ENCODE measurements around the gene B4GAT1. TPM values are rescaled to one million over a fixed set of nuclear protein-coding genes. Genes with fewer than 3 reads are reported as not detected.

Gene B4GAT1
- total and polyA plus RNA-seq, 2 of the 13 experiments (the other 11 are each of a cell fraction or from before 2014, with no cell fraction given): 40.4 to 109 TPM

DNA sequence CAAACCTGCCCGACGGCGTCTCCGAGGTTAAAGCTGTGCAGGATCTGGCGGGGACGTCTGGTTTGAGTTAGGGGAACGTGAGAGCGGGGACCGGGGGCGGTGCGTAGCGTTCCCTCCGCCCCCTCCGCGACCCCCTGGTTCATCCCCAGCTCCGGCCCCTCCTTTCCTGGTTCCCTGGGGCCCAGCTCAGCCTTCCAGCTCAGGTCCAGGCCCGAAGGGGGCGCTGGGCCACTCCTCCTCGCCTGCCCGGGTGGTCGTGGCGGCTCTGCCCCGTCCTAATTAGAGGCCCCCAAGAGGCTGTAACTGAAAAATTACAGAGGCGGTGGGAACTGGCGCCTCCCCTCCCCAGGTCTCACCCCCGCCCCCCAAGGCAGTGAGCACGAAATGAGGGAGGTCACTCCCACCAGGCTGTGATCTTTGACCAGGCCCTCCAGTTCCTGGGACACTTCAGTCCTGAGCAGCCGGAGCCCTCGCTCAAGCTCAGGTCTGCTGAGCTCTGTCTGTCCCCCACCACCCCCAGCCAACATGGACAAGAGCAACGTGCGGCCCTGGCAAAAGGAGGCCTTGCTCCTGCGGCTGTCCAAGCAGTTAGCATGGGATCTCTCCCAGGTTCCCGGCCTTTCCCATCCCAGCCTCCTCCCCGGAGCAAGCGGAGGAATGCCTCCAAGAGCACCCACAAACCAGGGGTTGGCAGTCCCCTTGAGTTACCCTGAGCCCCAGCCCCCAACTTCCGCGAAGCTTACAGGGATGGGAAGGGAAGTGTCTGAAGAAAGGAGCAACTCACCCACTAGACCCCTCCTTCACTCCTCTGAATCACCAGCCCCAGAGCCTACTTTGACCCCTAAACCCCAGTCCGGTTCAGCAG lies 33.9 kb downstream of the B4GAT1 start (continued):
- TF ChIP-seq, protein P1, sequence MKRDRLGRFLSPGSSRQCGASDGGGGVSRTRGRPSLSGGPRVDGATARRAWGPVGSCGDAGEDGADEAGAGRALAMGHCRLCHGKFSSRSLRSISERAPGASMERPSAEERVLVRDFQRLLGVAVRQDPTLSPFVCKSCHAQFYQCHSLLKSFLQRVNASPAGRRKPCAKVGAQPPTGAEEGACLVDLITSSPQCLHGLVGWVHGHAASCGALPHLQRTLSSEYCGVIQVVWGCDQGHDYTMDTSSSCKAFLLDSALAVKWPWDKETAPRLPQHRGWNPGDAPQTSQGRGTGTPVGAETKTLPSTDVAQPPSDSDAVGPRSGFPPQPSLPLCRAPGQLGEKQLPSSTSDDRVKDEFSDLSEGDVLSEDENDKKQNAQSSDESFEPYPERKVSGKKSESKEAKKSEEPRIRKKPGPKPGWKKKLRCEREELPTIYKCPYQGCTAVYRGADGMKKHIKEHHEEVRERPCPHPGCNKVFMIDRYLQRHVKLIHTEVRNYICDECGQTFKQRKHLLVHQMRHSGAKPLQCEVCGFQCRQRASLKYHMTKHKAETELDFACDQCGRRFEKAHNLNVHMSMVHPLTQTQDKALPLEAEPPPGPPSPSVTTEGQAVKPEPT (CRISPR knock-in tag; IDR thresholded peaks at IDR 0.05; ENCODE audit: low read depth): no peak
- TF ChIP-seq JDP2 (CRISPR knock-in tag; IDR thresholded peaks at IDR 0.05; ENCODE audit: borderline replicate concordance) (no peak), NRL (CRISPR knock-in tag; IDR thresholded peaks at IDR 0.05; ENCODE audit: borderline replicate concordance) (peak; percentile 30; the same call in 1 of the 2 replicates), GATA4 (IDR thresholded peaks at IDR 0.05; ENCODE audit: borderline replicate concordance, low read depth) (no peak), MTA3 (CRISPR knock-in tag; IDR thresholded peaks at IDR 0.05) (no peak), MAFK (conservative IDR thresholded peaks at IDR 0.05 in 1 of 2, IDR thresholded peaks at IDR 0.05 in 1 of 2; ENCODE audit: low read length in 2 of 2) (no peak), PPARG (CRISPR knock-in tag; conservative IDR thresholded peaks at IDR 0.05) (0 out of 2 replicates have a peak, but pooled peaks have one; percentile 9), IKZF4 (CRISPR knock-in tag; IDR thresholded peaks at IDR 0.05; ENCODE audit: borderline replicate concordance, low read depth, not compliant biosample characterization) (no peak), RBM39 (IDR thresholded peaks at IDR 0.05; ENCODE audit: low read depth, low read length, poor library complexity, severe bottlenecking) (no peak), AGO2 (optimal IDR thresholded peaks at IDR 0.05; ENCODE audit: low read depth, low read length) (peak; percentile 76), ZFP36 (IDR thresholded peaks at IDR 0.05; ENCODE audit: borderline replicate concordance, low read depth, low read length, partially characterized antibody) (no peak), KDM3A (CRISPR knock-in tag; IDR thresholded peaks at IDR 0.05; ENCODE audit: low read depth) (peak; percentile 50; the same call in 1 of the 2 replicates), ZNF224 (CRISPR knock-in tag; IDR thresholded peaks at IDR 0.05) (no peak), ZBTB1 (CRISPR knock-in tag; IDR thresholded peaks at IDR 0.05; ENCODE audit: borderline replicate concordance) (no peak), PHF20 (CRISPR knock-in tag; IDR thresholded peaks at IDR 0.05) (peak; percentile 20; the same call in 1 of the 2 replicates), ZKSCAN8 (CRISPR knock-in tag; IDR thresholded peaks at IDR 0.05; ENCODE audit: borderline replicate concordance) (no peak), ZNF713 (CRISPR knock-in tag; IDR thresholded peaks at IDR 0.05) (no peak)
- TF ChIP-seq, protein P2, sequence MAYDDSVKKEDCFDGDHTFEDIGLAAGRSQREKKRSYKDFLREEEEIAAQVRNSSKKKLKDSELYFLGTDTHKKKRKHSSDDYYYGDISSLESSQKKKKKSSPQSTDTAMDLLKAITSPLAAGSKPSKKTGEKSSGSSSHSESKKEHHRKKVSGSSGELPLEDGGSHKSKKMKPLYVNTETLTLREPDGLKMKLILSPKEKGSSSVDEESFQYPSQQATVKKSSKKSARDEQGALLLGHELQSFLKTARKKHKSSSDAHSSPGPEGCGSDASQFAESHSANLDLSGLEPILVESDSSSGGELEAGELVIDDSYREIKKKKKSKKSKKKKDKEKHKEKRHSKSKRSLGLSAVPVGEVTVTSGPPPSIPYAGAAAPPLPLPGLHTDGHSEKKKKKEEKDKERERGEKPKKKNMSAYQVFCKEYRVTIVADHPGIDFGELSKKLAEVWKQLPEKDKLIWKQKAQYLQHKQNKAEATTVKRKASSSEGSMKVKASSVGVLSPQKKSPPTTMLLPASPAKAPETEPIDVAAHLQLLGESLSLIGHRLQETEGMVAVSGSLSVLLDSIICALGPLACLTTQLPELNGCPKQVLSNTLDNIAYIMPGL (CRISPR knock-in tag; IDR thresholded peaks at IDR 0.05; ENCODE audit: borderline replicate concordance in 1 of 2, low read depth in 1 of 2): peak; percentile 68 to 74; a peak in 3 of 4 replicates
- TF ChIP-seq, protein P3, sequence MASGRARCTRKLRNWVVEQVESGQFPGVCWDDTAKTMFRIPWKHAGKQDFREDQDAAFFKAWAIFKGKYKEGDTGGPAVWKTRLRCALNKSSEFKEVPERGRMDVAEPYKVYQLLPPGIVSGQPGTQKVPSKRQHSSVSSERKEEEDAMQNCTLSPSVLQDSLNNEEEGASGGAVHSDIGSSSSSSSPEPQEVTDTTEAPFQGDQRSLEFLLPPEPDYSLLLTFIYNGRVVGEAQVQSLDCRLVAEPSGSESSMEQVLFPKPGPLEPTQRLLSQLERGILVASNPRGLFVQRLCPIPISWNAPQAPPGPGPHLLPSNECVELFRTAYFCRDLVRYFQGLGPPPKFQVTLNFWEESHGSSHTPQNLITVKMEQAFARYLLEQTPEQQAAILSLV (CRISPR knock-in tag; IDR thresholded peaks at IDR 0.05; ENCODE audit: borderline replicate concordance): no peak; the same call in 1 of the 2 replicates
- TF ChIP-seq, protein P4, sequence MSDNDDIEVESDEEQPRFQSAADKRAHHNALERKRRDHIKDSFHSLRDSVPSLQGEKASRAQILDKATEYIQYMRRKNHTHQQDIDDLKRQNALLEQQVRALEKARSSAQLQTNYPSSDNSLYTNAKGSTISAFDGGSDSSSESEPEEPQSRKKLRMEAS (IDR thresholded peaks at IDR 0.05): peak; percentile 30; the same call in 1 of the 2 replicates
